K562 (cell line): ENCODE measurements around the gene LIPH. TPM values are rescaled to one million over a fixed set of nuclear protein-coding genes. Genes with fewer than 3 reads are reported as not detected.

Experiments
- ATF1 ChIP-seq, 2 experiments: fragments of 450-650 bp in 1 of 2; IDR thresholded peaks; 2 replicates each; pipeline ENCODE4 v1.6.1; 2016; ENCODE audit warnings: missing compliant biosample characterization in 1 of 2, missing genetic modification characterization in 1 of 2
- BRCA1 ChIP-seq, 2 experiments: fragments of 450-650 bp in 1 of 2; sonication (generic) in 1 of 2; formaldehyde crosslinking in 1 of 2; IDR thresholded peaks; 2 replicates each; pipeline versions ENCODE4 v1.5.0 to v1.6.1; 2017 to 2020; ENCODE audit warnings: mild to moderate bottlenecking in 1 of 2, missing genetic modification reagents in 1 of 2
- BRD4 ChIP-seq: fragments of 200-600 bp; sonication (generic); IDR thresholded peaks from 2 replicates; pipeline ENCODE4 v1.6.1; 2017; ENCODE audit warnings: inconsistent platforms
- C11orf30 ChIP-seq: fragments of 450-650 bp; IDR thresholded peaks from 2 replicates; pipeline ENCODE4 v1.6.1; 2016; ENCODE audit warnings: low read depth, mild to moderate bottlenecking
- E2F3 ChIP-seq: fragments of 250-450 bp; sonication (Bioruptor Pico); IDR thresholded peaks from 2 replicates; pipeline ENCODE4 v1.4.0; 2020; ENCODE audit warnings: mild to moderate bottlenecking
- FOXP4 ChIP-seq: sonication (generic); formaldehyde crosslinking; IDR thresholded peaks from 2 replicates; pipeline ENCODE4 v1.8.0; 2022; ENCODE audit warnings: mild to moderate bottlenecking, missing genetic modification reagents, borderline replicate concordance
- GTF2B ChIP-seq: IDR thresholded peaks from 2 replicates; pipeline ENCODE4 v1.6.1; 2011; ENCODE audit not compliant: insufficient read length; ENCODE audit errors: extremely low read depth
- KAT8 ChIP-seq: fragments of 450-650 bp; IDR thresholded peaks from 2 replicates; pipeline ENCODE4 v1.6.1; 2016; ENCODE audit warnings: low read depth, mild to moderate bottlenecking
- KLF13 ChIP-seq: fragments of 450-650 bp; IDR thresholded peaks from 2 replicates; pipeline ENCODE4 v1.6.1; 2016; ENCODE audit warnings: missing genetic modification characterization, low read depth, mild to moderate bottlenecking, missing compliant biosample characterization, moderate library complexity, borderline replicate concordance
- MAFG ChIP-seq: fragments of 450-650 bp; conservative IDR thresholded peaks from 2 replicates; pipeline ENCODE4 v1.6.1; 2016; ENCODE audit warnings: missing genetic modification characterization, missing compliant biosample characterization
- MCM2 ChIP-seq: fragments of 450-650 bp; IDR thresholded peaks from 2 replicates; pipeline ENCODE4 v1.6.1; 2017; ENCODE audit warnings: low read depth, mild to moderate bottlenecking
- NFE2L1 ChIP-seq: fragments of 450-650 bp; IDR thresholded peaks from 2 replicates; pipeline ENCODE4 v1.6.1; 2016; ENCODE audit warnings: missing genetic modification characterization, low read depth, mild to moderate bottlenecking, missing compliant biosample characterization, moderate library complexity, borderline replicate concordance
- PTTG1 ChIP-seq: fragments of 450-650 bp; IDR thresholded peaks from 2 replicates; pipeline ENCODE4 v1.6.1; 2016; ENCODE audit warnings: low read depth, mild to moderate bottlenecking, missing genetic modification characterization, missing compliant biosample characterization
- TBL1XR1 ChIP-seq, 2 experiments: IDR thresholded peaks; 2 replicates each; pipeline ENCODE4 v1.6.1; 2012; ENCODE audit warnings: improper control_type of control experiment in 2 of 2, low read length in 2 of 2, mild to moderate bottlenecking in 1 of 2
- ZNF175 ChIP-seq: fragments of 200-800 bp; sonication (Bioruptor generic); IDR thresholded peaks from 2 replicates; pipeline ENCODE4 v1.6.1; 2016; ENCODE audit warnings: low read depth, mild to moderate bottlenecking, missing genetic modification characterization, missing compliant biosample characterization
- ZNF778 ChIP-seq: fragments of 450-650 bp; formaldehyde crosslinking; IDR thresholded peaks from 2 replicates; pipeline ENCODE4 v1.4.0; 2020; ENCODE audit warnings: mild to moderate bottlenecking, moderate library complexity
- polyA plus RNA-seq, 8 experiments: library from polyadenylated mRNA; depleted of rRNA in 4 of 8; stranded (reverse) in 5 of 8; unstranded in 3 of 8; fragments of >200 nt; fragmentation: Nextera tagmentation in 2 of 8; fragmentation: Illumina TruSeq in 1 of 8; extraction: Ambion mirVana in 2 of 8; extraction: Trizol in 1 of 8; gene quantifications; 2 replicates each; pipeline versions ENCODE4 v1.2.1 to v1.2.3, GENCODE V29; 2011 to 2014; ENCODE audit warnings: inconsistent platforms in 1 of 8, missing spikeins in 1 of 8
- total RNA-seq, 7 experiments: library from RNA; depleted of rRNA in 6 of 7; stranded (reverse); fragments of >200 nt in 6 of 7; fragmentation: Illumina TruSeq in 2 of 7; extraction: Trizol in 2 of 7; gene quantifications; 2 replicates each; pipeline versions ENCODE4 v1.2.1 to v1.2.3, GENCODE V29; 2011 to 2021; ENCODE audit warnings: low replicate concordance in 1 of 7
- TF ChIP-seq, protein P1 (sequence below): sonication (generic); formaldehyde crosslinking; IDR thresholded peaks from 2 replicates; pipeline ENCODE4 v1.8.0; 2022; ENCODE audit warnings: mild to moderate bottlenecking, missing genetic modification reagents
- TF ChIP-seq, protein P2 (sequence below): sonication (generic); formaldehyde crosslinking; IDR thresholded peaks from 2 replicates; pipeline ENCODE4 v1.8.0; 2022; ENCODE audit warnings: mild to moderate bottlenecking, missing genetic modification reagents

Gene LIPH
- total and polyA plus RNA-seq, 9 of the 15 experiments (the other 6 are each of a cell fraction or from before 2014, with no cell fraction given), result 0.73 to 1.8 (median 1.3) TPM

DNA sequence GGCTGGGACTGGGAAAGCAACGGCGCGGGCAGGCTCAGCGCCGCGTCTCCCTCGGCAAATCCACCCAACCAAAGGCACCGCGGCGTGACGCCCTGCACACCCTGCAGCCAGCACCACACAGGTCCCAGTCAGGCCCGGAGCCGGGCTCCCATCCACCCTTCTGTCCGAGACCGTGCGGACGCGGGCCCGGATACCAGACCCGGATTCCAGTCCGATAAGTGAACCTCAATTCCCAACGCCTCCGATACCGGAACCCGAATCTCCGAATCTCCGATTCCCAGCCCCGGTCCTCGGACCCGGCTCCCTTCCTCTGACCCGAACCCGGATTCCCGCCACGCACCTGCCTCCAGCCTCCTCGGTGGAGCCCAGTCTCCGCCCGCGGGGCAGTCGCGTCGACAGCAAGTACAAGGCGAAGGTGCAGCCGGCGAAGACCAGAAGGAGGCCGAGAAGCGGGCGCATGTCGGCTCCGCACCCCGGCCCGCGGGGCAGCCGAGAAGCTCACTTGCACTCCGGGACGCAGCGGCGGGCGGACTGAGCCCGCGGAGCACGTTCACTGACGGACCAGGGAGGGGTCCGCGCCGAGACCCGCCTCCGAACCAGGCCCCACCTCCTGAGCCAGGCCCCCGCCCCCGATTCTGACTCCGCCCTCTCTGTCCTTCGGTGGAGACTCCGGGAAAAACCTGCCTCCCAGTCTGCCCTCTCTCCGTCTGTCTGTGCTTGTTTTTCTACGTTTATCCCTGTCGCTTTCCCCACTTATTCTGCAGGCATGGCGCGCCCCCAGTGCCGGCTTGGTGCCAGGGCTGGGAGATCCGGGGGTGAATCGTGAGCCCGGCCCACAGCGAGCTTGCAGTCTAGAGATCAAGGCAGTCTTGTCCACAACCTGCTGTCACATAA is 53.6 kb downstream of the LIPH start, which contains the start of gene TMEM41A (continued):
- peak; percentile 82 for TF ChIP-seq GTF2B
- no peak for TF ChIP-seq MAFG
- 0 out of 2 replicates have a peak, but pooled peaks have one; percentile 17 for TF ChIP-seq KLF13 (tag)
- TF ChIP-seq, protein P1, sequence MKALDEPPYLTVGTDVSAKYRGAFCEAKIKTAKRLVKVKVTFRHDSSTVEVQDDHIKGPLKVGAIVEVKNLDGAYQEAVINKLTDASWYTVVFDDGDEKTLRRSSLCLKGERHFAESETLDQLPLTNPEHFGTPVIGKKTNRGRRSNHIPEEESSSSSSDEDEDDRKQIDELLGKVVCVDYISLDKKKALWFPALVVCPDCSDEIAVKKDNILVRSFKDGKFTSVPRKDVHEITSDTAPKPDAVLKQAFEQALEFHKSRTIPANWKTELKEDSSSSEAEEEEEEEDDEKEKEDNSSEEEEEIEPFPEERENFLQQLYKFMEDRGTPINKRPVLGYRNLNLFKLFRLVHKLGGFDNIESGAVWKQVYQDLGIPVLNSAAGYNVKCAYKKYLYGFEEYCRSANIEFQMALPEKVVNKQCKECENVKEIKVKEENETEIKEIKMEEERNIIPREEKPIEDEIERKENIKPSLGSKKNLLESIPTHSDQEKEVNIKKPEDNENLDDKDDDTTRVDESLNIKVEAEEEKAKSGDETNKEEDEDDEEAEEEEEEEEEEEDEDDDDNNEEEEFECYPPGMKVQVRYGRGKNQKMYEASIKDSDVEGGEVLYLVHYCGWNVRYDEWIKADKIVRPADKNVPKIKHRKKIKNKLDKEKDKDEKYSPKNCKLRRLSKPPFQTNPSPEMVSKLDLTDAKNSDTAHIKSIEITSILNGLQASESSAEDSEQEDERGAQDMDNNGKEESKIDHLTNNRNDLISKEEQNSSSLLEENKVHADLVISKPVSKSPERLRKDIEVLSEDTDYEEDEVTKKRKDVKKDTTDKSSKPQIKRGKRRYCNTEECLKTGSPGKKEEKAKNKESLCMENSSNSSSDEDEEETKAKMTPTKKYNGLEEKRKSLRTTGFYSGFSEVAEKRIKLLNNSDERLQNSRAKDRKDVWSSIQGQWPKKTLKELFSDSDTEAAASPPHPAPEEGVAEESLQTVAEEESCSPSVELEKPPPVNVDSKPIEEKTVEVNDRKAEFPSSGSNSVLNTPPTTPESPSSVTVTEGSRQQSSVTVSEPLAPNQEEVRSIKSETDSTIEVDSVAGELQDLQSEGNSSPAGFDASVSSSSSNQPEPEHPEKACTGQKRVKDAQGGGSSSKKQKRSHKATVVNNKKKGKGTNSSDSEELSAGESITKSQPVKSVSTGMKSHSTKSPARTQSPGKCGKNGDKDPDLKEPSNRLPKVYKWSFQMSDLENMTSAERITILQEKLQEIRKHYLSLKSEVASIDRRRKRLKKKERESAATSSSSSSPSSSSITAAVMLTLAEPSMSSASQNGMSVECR (CRISPR knock-in tag), result peak; percentile 89; the same call in 1 of the 2 replicates
- no peak for TF ChIP-seq BRCA1 (IDR thresholded peaks at IDR 0.05)
- no peak for TF ChIP-seq BRCA1 (CRISPR knock-in tag; IDR thresholded peaks at IDR 0.05)
- TF ChIP-seq TBL1XR1 (IDR thresholded peaks at IDR 0.05; ENCODE audit: low read length in 2 of 2), result peak in 1 of 2 experiments; percentile 78; a peak in 1 of 4 replicates
- no peak for TF ChIP-seq KAT8
- TF ChIP-seq MCM2, result no peak
- no peak for TF ChIP-seq ZNF778 (CRISPR knock-in tag)
- TF ChIP-seq PTTG1 (tag), result no peak
- TF ChIP-seq, protein P2, sequence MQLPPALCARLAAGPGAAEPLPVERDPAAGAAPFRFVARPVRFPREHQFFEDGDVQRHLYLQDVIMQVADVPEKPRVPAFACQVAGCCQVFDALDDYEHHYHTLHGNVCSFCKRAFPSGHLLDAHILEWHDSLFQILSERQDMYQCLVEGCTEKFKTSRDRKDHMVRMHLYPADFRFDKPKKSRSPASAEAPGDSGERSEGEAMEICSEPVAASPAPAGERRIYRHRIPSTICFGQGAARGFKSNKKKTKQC (CRISPR knock-in tag), result no peak; the same call in none of the 2 replicates
- peak; percentile 59; the same call in 1 of the 2 replicates for TF ChIP-seq E2F3 (CRISPR knock-in tag)
- TF ChIP-seq ATF1 (CRISPR knock-in tag; IDR thresholded peaks at IDR 0.05), result no peak
- peak; percentile 74 for TF ChIP-seq ATF1 (tag; IDR thresholded peaks at IDR 0.05)
- TF ChIP-seq BRD4, result 0 out of 2 replicates have a peak, but pooled peaks have one; percentile 52
- TF ChIP-seq FOXP4, result no peak
- no peak; the same call in 1 of the 2 replicates for TF ChIP-seq ZNF175 (CRISPR knock-in tag)
- TF ChIP-seq C11orf30, result peak; percentile 99
- no peak for TF ChIP-seq NFE2L1
